ENCODE measurements around the gene MAP2. TPM values are rescaled to one million over a fixed set of nuclear protein-coding genes. Genes with fewer than 3 reads are reported as not detected.

MAP2 gene
- polyA plus RNA-seq, 1 donor (not counting 4 experiments of a cell fraction or from before 2014, with no cell fraction given), result 16.2 TPM

DNA sequence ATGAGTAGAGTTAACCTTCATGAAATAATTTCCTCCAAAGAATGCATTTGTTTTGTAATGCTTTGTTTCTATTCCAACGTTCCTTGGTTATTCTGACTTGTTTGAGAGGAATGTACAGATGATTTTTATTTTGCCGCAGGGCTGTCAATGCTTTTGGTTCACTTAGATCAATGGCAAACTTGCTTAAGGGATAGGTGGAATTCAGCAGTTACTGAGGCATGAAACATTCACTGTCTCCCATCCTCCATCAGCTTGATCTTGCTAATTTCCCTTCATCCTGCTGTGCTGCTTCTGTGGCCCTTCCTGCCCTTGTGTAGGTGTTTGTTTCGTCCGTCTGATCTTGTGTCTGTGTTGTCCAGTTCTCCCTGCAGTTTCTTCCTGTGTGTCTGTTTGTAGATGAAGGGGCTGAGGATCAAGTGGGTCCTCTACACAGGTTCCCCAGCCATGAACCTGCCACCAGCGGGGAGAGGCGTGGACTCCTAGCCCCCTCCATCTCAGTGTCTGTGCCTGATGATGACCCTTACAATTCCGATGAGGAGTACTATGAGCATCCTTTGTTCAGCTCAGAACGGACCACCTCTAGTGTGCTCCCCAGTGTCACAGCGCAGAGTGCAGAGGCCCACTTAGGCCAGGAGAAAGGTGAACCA, 263.6 kb downstream of the MAP2 start:
- Histone ChIP-seq H3K27me3 (ENCODE audit: control insufficient read depth, extremely low read depth, insufficient read depth, low read length) (no peaks in the 10 kb centered on the region), H3K27ac (ENCODE audit: control insufficient read depth, insufficient read depth, low read length) (peak overlapping the region; percentile 43), H2AFZ (ENCODE audit: control insufficient read depth, low read length) (peak overlapping the region; percentile 23), H3K4me2 (ENCODE audit: control insufficient read depth, extremely low read depth, insufficient read depth, low read depth, low read length) (peak overlapping the region; percentile 32), H4K20me1 (ENCODE audit: control insufficient read depth, extremely low read depth, insufficient read depth, low read length) (no peaks in the 10 kb centered on the region), H3K36me3 (ENCODE audit: control insufficient read depth in 2 of 2, extremely low read depth in 1 of 2, insufficient read depth in 2 of 2, low read length in 2 of 2) (peaks cover 0 to 2% of the 10 kb centered on the region in 2 experiments), H3K4me3 (ENCODE audit: control insufficient read depth in 2 of 3, extremely low read depth in 1 of 3, insufficient read depth in 2 of 3, low read depth in 1 of 3, low read length in 3 of 3) (no peak overlapping the region), H3K79me2 (ENCODE audit: control insufficient read depth, insufficient read depth, low read length) (no peaks in the 10 kb centered on the region), H3K9ac (ENCODE audit: control insufficient read depth, extremely low read depth, insufficient read depth, low read length) (no peak overlapping the region), H3K4me1 (ENCODE audit: control insufficient read depth, extremely low read depth, insufficient read depth, low read length) (peaks cover 7% of the 10 kb centered on the region), H3K9me3 (ENCODE audit: control insufficient read depth, low read depth, low read length) (no peaks in the 10 kb centered on the region), H3K9me1 (ENCODE audit: control insufficient read depth, extremely low read depth, insufficient read depth, low read length) (no peaks in the 10 kb centered on the region)
- TF ChIP-seq EZH2 (IDR thresholded peaks at IDR 0.05; ENCODE audit: low read length), result no peak
- TF ChIP-seq, protein P1, sequence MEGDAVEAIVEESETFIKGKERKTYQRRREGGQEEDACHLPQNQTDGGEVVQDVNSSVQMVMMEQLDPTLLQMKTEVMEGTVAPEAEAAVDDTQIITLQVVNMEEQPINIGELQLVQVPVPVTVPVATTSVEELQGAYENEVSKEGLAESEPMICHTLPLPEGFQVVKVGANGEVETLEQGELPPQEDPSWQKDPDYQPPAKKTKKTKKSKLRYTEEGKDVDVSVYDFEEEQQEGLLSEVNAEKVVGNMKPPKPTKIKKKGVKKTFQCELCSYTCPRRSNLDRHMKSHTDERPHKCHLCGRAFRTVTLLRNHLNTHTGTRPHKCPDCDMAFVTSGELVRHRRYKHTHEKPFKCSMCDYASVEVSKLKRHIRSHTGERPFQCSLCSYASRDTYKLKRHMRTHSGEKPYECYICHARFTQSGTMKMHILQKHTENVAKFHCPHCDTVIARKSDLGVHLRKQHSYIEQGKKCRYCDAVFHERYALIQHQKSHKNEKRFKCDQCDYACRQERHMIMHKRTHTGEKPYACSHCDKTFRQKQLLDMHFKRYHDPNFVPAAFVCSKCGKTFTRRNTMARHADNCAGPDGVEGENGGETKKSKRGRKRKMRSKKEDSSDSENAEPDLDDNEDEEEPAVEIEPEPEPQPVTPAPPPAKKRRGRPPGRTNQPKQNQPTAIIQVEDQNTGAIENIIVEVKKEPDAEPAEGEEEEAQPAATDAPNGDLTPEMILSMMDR (optimal IDR thresholded peaks at IDR 0.05 in 1 of 3, IDR thresholded peaks at IDR 0.05 in 1 of 3, conservative IDR thresholded peaks at IDR 0.05 in 1 of 3; ENCODE audit: extremely low read depth in 1 of 3, insufficient read depth in 2 of 3, low read length in 3 of 3), result no peak
- dilution Hi-C loops (cut with MboI; ENCODE audit: extremely low pct_ligation_motif_present, low sequenced_read_pairs), result no loop called here
- FAIRE-seq (peak; percentile 48), DNase-seq (ENCODE audit: low read depth, low spot score) (peak; percentile 46)

DNA sequence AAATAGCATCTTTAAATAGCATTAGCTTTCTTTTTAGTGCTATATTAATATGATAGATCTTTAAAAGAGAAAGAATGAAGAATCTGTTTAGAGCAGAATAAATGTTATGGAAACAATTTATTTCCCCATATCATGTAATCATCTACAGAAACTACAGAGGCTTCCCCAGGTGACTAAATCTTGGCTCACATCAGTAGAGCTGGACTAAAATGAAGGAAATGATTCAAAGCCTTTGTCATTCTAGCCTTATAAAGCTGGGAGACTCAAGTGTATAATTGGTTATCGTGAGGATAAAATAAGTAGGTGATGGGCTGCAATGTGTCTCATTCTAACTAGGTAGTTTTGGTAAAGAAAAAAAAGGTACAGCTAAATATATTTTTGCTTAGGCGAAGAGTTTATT, 264.5 kb downstream of the MAP2 start:
- TF ChIP-seq, protein P1 (optimal IDR thresholded peaks at IDR 0.05 in 1 of 3, IDR thresholded peaks at IDR 0.05 in 1 of 3, conservative IDR thresholded peaks at IDR 0.05 in 1 of 3; ENCODE audit: extremely low read depth in 1 of 3, insufficient read depth in 2 of 3, low read length in 3 of 3), result no peak
- Histone ChIP-seq H3K4me3 (ENCODE audit: control insufficient read depth in 2 of 3, extremely low read depth in 1 of 3, insufficient read depth in 2 of 3, low read depth in 1 of 3, low read length in 3 of 3) (no peak overlapping the region), H3K4me2 (ENCODE audit: control insufficient read depth, extremely low read depth, insufficient read depth, low read depth, low read length) (no peak overlapping the region), H3K79me2 (ENCODE audit: control insufficient read depth, insufficient read depth, low read length) (no peaks in the 10 kb centered on the region), H3K27me3 (ENCODE audit: control insufficient read depth, extremely low read depth, insufficient read depth, low read length) (no peaks in the 10 kb centered on the region), H3K9me3 (ENCODE audit: control insufficient read depth, low read depth, low read length) (no peaks in the 10 kb centered on the region), H3K4me1 (ENCODE audit: control insufficient read depth, extremely low read depth, insufficient read depth, low read length) (peaks cover 7% of the 10 kb centered on the region), H4K20me1 (ENCODE audit: control insufficient read depth, extremely low read depth, insufficient read depth, low read length) (no peaks in the 10 kb centered on the region), H3K9me1 (ENCODE audit: control insufficient read depth, extremely low read depth, insufficient read depth, low read length) (no peaks in the 10 kb centered on the region), H3K9ac (ENCODE audit: control insufficient read depth, extremely low read depth, insufficient read depth, low read length) (no peak overlapping the region), H2AFZ (ENCODE audit: control insufficient read depth, low read length) (no peak overlapping the region), H3K36me3 (ENCODE audit: control insufficient read depth in 2 of 2, extremely low read depth in 1 of 2, insufficient read depth in 2 of 2, low read length in 2 of 2) (peaks cover 0 to 2% of the 10 kb centered on the region in 2 experiments), H3K27ac (ENCODE audit: control insufficient read depth, insufficient read depth, low read length) (peak overlapping the region; percentile 43)
- DNase-seq (ENCODE audit: low read depth, low spot score) (no peak), FAIRE-seq (no peak)
- dilution Hi-C loops (cut with MboI; ENCODE audit: extremely low pct_ligation_motif_present, low sequenced_read_pairs), result no loop called here
